ENCODE data around the gene PAFAH2.

Gene PAFAH2

DNA sequence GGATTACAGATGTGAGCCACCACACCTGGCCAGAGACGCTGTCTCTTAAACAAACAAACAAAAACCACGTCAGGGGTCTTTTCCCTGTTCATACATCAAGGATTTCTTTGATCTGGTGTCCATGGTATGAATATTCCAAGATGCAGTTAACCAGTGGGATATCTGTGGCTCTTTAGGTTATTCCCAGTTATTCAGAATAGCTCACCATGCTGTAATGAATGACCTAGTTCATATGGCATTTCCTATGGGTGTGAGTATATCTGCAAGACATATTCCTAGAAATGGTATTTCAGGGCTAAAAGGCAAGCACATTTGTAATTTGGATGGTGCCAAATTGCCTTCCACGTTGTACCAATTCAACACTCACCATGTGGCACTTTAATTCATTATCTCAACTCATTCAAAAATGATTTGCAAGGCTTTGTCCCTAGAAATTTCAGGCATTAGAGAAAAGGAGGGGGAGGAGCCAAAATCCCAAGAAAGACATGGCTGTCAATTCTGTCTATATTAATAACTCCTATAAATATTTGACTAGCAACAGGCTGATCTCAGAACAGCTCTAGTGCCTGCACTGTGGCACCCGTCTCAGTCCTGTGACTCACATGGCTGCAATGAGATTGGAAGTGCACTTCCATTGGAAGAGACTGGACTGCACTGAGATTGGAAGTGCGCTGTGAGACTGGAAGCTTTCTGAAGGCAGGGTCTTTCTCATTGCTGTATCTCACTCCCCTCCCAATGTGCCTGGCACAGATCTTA, 85.6 kb downstream of the PAFAH2 start:
- Histone ChIP-seq H3K9ac (ENCODE audit: low read length) (no peak overlapping the region), H3K9me3 (ENCODE audit: control insufficient read depth, low read length) (no peaks in the 10 kb centered on the region), H3K36me3 (ENCODE audit: control insufficient read depth, insufficient read depth, low read length) (no peaks in the 10 kb centered on the region), H3K27me3 (ENCODE audit: control insufficient read depth, insufficient read depth, low read length) (no peaks in the 10 kb centered on the region), H3K4me3 (ENCODE audit: low read length) (no peak overlapping the region), H3K4me1 (ENCODE audit: control insufficient read depth, insufficient read depth, low read length) (no peaks in the 10 kb centered on the region)

DNA sequence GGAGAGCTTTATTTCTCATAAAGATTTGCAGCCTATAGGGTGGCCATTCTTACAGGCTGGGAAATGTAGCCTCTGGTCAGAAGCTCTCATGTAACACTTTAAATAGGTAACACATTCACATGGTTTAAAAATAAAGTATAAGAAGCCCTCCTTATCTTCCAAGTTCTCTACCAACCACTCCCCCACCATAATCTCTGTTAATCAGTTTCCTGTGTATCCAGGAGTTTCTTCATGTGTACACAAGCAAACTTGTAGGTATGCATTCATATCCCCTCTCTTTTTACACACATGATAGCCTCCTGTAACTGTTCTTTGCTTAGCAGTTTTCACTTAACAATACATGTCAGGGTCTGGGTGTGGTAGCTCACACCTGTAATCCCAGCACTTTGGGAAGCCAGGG, 86.7 kb downstream of the PAFAH2 start:
- Histone ChIP-seq H3K27me3 (ENCODE audit: control insufficient read depth, insufficient read depth, low read length) (no peaks in the 10 kb centered on the region), H3K4me3 (ENCODE audit: low read length) (no peak overlapping the region), H3K36me3 (ENCODE audit: control insufficient read depth, insufficient read depth, low read length) (no peaks in the 10 kb centered on the region), H3K9ac (ENCODE audit: low read length) (no peak overlapping the region), H3K9me3 (ENCODE audit: control insufficient read depth, low read length) (no peaks in the 10 kb centered on the region), H3K4me1 (ENCODE audit: control insufficient read depth, insufficient read depth, low read length) (peaks cover 6% of the 10 kb centered on the region)

Data from mucosa of stomach (tissue), 1 donor.